ENCODE measurements around the gene NEIL1.
"Not testable (repeated sequence)": the region's sequence is repeated elsewhere in the genome, so short reads cannot be mapped to it uniquely, and the experiment has no call there.

Gene NEIL1

GRCh38 chr15:75333654-75334419 lies 13.0 kb upstream of the NEIL1 start:
- not testable (repeated sequence) for DNase-seq

DNA sequence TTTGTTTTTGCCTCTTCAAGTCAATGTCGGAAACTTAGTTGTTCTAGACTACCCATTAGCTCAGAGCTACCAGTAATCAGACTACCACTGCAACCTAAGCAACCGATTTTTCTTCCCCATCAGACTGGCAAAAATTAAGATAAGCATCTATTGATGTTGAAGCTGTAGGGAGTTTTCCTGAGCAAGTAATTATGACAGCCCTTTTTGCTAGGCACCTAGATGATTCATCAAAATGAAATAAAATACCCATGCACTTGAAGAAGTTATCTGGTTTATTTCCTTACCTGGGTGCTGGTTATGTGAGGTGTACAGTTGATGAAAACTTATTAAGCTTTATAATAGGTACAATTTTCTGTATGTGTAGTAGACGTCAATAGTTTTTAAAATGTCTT lies 11.5 kb upstream of the NEIL1 start:
- no peak for DNase-seq

DNA sequence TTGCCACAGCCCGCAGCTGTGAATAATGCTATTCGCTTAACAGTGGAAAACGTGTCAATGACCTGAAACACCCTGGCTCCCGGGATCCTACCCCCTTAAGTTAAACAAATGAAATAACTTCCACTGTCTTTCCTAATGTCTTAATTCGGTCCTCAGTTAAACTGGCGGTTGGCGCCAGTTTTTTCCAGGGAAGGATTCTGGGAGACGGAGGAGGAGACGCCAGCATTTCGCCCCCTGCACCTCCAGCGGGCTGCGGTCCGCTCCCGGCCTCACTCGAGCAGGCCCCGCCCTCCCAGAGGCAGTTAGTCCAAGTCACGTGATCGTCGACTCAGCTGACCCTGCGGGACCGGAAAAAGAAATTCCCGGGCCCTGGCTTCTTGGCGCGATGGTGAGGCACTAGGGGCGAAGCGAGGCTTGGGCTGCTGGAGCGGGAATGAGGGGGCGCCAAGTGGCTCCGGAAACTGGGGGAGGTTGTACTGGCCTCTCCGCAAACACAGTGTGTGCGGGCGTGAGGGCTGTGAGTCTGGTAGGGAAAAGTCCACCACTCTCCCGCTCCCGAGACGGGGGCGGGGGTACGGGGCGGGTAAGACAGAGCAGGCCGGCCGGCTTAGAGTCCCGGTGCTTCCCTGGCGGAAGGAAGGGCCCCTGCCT lies 11.0 kb upstream of the NEIL1 start, which contains the start of gene COMMD4:
Gene COMMD4 (plus strand): TSS at position 359 of the 651 bp plus-strand sequence. CDS start 27 bp downstream, at position 386.
- peak; percentile 57 for DNase-seq

- no peak for DNase-seq
Measured at GRCh38 chr15:75338661-75339240, 8.1 kb upstream of the NEIL1 start.

GRCh38 chr15:75339531-75340240 lies 7.2 kb upstream of the NEIL1 start:
- no peak for DNase-seq

DNA sequence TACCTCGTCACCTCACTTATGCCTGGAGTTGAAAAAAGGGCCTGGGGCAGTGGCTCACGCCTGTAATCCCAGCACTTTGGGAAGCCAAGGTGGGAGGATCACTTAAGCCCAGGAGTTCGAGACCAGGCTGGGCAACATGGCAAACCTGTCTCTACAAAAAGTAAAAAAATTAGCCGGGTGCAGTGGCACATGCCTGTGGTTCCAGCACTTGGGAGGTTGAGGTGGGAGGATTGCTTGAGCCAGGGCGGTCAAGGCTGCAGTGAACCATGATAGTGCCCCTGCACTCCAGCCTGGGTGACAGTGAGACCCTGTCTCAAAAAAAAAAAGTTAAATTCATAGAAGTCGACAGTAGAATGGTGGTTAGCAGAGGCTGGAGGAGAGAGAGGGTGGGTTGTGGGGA lies 4.6 kb upstream of the NEIL1 start:
- DNase-seq: no peak

DNA sequence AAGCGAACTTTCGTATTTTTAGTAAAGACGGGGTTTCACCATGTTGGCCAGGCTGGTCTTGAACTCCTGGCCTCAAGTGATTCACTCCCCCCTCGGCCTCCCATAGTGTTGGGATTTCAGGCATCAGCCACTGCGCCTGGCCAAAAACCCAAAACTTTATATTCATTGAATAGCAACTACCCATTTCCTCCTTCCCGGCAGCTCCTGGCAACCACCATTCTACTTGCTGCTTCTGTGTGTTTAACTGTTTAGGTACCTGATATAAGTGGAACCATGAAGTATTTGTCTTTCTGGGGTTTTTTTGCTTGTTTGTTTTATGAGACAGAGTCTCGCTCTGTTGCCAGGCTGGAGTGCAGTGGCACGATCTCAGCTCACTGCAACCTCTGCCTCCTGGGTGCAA lies 2.9 kb upstream of the NEIL1 start:
- not testable (repeated sequence) for DNase-seq

GRCh38 chr15:75347222-75348033 lies 589 bp downstream of the NEIL1 start:
- peak; percentile 40 for DNase-seq

GRCh38 chr15:75348034-75348561 lies 1.3 kb downstream of the NEIL1 start:
- DNase-seq: no peak

DNA sequence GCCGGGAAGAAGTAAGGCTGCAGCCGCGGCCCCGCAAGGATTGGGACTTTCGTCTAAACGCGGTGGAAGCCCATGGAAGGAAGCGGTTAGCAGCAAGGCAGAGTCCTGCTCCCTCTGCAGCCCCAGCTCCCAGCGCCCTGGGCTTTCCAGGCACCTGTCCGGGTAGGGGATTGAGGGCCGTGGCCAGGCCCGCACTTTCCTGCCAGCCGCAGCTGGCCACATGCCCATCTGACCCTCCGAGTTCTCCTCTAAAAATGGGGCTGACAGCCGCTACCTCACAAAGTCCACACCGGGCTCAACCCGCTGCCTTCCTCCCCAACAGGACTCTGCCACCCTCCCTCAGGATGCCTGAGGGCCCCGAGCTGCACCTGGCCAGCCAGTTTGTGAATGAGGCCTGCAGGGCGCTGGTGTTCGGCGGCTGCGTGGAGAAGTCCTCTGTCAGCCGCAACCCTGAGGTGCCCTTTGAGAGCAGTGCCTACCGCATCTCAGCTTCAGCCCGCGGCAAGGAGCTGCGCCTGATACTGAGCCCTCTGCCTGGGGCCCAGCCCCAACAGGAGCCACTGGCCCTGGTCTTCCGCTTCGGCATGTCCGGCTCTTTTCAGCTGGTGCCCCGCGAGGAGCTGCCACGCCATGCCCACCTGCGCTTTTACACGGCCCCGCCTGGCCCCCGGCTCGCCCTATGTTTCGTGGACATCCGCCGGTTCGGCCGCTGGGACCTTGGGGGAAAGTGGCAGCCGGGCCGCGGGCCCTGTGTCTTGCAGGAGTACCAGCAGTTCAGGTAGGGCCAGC lies 1.9 kb downstream of the NEIL1 start:
- DNase-seq: no peak

DNA sequence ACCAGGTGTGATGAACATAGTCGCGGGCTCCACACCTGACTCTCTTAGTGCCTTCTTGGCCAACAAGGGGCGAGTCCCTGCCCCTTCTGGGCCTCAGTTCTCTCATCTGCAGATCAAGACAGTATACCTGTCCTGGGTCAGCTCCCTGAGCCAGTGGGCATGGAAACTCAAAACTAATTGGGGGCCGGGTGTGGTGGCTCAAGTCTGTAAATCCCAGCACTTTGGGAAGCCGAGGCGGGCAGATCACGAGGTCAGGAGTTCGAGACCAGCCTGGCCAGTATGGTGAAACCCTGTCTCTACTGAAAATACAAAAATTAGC lies 2.5 kb downstream of the NEIL1 start:
- not testable (repeated sequence) for DNase-seq

DNA sequence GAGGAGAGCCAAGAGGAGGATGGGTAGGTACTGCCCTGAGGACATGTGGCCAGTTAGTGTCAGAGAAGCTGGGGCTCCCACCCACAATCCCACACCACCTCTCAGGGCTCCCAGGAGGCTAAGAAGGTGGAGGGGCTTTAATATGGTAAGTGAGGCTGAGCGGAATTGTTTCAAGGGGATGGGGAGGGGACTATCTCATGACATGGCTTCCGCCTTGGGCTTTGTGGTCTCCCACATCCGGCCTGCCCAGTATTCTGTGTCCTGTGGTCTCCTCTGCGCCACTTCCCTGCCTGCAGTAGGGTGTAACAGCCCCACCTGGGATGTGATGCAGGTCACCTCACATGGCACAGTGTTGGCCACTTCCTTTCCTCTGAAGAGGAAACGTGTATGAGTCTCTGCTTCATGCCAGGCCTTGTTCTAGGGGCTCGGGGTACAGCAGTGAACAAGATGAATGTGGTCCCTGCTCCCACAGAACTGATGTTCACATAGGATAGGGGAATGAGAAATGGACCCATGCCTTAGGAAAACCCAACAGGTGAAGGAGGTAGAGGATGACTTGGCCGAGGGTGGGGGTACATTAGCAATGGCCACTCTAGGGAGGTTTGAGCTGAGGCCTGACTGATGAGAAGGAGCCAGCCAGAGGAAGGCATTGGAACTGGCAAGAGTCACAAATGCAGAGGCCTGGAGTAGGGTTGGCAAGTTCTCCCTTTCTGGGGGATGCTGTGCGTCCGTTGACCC lies 3.2 kb downstream of the NEIL1 start:
- peak; percentile 51 for DNase-seq

DNA sequence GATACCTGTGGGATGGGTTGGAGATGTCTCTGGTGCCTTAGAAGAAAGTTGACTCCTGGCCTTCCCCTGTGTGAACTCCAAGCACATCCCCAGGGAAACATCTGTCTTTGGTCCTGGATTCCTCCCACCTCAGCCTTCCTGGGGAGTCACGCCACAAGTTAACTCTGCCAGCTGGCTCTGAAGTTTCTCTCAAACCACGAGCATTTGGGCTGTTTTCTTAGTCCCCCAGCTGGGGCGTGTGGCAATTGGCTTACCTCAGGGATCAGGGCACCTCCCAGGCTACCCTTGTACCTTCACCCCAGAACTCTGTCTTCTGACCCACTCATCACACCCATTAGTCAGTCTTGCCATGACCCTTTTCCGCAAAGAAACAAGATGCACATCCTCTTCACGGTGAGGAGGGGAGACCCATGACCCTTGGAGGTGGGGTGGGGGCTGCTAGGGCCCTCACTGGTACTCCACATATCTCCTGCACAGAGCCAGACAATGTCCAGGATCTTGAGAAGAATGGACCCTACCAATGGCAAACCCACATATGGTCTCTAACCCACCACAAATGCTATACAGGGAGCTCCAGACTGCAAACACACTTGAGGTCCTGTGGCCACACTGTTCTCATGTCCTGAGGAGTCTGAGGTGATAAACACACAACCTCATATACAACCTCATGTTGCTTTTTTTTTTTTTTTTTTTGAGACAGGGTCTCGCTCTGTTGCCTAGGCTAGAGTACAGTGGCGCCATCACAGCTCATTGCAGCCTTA lies 3.9 kb downstream of the NEIL1 start:
- DNase-seq: no peak

GRCh38 chr15:75352186-75353080 lies 5.6 kb downstream of the NEIL1 start:
- no peak for DNase-seq

GRCh38 chr15:75353604-75354003 lies 6.8 kb downstream of the NEIL1 start:
- DNase-seq: no peak

DNA sequence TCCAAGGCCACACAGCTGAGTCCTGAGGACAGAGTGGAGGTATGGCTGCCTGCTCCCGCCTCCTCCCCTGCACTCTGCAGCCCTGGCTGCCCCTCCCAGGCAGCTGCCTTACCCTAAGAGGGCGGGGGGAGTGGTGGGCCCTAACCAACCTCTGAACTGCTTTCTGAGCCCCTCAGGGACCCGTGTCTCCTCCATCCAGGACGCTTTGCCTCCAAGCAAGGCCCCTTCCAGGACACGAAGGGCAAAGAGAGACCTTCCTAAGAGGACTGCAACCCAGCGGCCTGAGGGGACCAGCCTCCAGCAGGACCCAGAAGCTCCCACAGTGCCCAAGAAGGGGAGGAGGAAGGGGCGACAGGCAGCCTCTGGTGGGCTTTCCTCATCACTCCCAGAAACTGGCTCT lies 7.6 kb downstream of the NEIL1 start:
- no peak for DNase-seq

- DNase-seq: no peak
Measured at GRCh38 chr15:75355369-75355768, 8.5 kb downstream of the NEIL1 start.

DNA sequence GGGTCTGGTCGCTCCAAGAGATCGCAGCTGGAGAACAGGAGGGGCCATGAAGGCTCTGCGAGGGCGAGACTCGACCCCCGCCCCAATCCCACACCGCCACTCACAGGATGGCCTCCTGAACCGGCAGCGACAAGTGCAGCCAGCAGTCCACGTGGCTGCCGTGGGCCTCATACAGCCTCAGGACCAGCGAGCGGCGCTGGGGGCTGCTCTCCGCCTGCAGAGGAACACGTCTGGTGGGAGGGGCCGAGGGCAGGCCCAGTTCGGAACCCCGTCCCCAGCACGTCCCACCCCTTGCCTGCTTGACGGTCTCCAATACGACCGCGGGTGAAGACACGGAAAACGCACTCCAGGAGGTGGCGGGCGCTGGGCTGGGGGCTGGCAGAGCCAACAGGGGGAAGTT lies 9.2 kb downstream of the NEIL1 start:
- no peak for DNase-seq

DNA sequence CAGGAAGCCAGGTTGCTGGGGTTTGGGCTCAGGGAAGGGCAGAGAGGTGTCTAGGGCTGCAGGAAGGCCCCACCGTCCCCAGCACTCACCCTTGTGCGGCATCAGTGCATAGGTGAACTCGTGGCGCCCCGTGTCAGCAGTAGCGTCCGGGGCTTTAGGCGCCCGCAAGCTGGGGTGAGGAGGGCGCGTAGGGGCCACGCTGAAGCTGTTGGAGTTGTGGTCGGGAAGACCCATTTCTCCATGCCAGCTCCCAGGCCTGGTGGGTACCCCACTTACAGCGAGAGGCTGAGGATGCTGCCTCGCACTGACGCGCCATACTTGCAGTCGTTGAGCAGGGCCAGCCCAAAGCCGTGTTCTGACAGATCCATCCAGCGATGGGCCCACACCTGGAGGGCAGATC lies 9.7 kb downstream of the NEIL1 start:
- DNase-seq: no peak
